ENCODE measurements around the gene KDM2B.
"Not testable (repeated sequence)": the region's sequence is repeated elsewhere in the genome, so short reads cannot be mapped to it uniquely, and the experiment has no call there.

Gene KDM2B

GRCh38 chr12:121505513-121505912 lies 75.3 kb downstream of the KDM2B start:
- no peak for DNase-seq

GRCh38 chr12:121504505-121504904 lies 76.3 kb downstream of the KDM2B start:
- DNase-seq: no peak

GRCh38 chr12:121503395-121503794 lies 77.4 kb downstream of the KDM2B start:
- DNase-seq: no peak

GRCh38 chr12:121501946-121502345 lies 78.9 kb downstream of the KDM2B start:
- no peak for DNase-seq

GRCh38 chr12:121499929-121500793 lies 80.7 kb downstream of the KDM2B start:
- peak in 45 of 51 donors; percentile 8 to 87 (median 58) for DNase-seq

- DNase-seq: peak in 20 of 51 donors; percentile 3 to 36 (median 18)
Measured at GRCh38 chr12:121495746-121496145, 85.1 kb downstream of the KDM2B start.

- peak in 13 of 51 donors; percentile 4 to 42 (median 10) for DNase-seq
Measured at GRCh38 chr12:121494093-121494787, 86.6 kb downstream of the KDM2B start.

- no peak for DNase-seq
Measured at GRCh38 chr12:121490401-121491281, 90.2 kb downstream of the KDM2B start.

- no peak for DNase-seq
Measured at GRCh38 chr12:121489874-121490273, 90.9 kb downstream of the KDM2B start.

- DNase-seq: no peak
Measured at GRCh38 chr12:121484967-121485366, 95.9 kb downstream of the KDM2B start.

- DNase-seq: not testable (repeated sequence)
Measured at GRCh38 chr12:121484564-121484963, 96.3 kb downstream of the KDM2B start.

GRCh38 chr12:121483949-121484348 lies 96.9 kb downstream of the KDM2B start:
- DNase-seq: no peak

GRCh38 chr12:121476477-121476876 lies 104.3 kb downstream of the KDM2B start:
- no peak for DNase-seq

- no peak for DNase-seq
Measured at GRCh38 chr12:121475279-121475678, 105.5 kb downstream of the KDM2B start.

- DNase-seq: no peak
Measured at GRCh38 chr12:121472150-121472905, 108.5 kb downstream of the KDM2B start.

- no peak for DNase-seq
Measured at GRCh38 chr12:121470751-121471150, 110.1 kb downstream of the KDM2B start.

GRCh38 chr12:121468499-121468801 lies 112.4 kb downstream of the KDM2B start:
- DNase-seq: no peak

GRCh38 chr12:121467638-121468498 lies 113.0 kb downstream of the KDM2B start:
- peak in 11 of 51 donors; percentile 39 to 64 (median 49) for DNase-seq

GRCh38 chr12:121466794-121467637 lies 113.8 kb downstream of the KDM2B start:
- DNase-seq: peak in 49 of 51 donors; percentile 33 to 95 (median 82)

Data from hypothalamus (tissue), 51 donors.